ENCODE results near the gene AP3D1.
"Not testable (repeated sequence)": the region's sequence is repeated elsewhere in the genome, so short reads cannot be mapped to it uniquely, and the experiment has no call there.

AP3D1 gene

DNA sequence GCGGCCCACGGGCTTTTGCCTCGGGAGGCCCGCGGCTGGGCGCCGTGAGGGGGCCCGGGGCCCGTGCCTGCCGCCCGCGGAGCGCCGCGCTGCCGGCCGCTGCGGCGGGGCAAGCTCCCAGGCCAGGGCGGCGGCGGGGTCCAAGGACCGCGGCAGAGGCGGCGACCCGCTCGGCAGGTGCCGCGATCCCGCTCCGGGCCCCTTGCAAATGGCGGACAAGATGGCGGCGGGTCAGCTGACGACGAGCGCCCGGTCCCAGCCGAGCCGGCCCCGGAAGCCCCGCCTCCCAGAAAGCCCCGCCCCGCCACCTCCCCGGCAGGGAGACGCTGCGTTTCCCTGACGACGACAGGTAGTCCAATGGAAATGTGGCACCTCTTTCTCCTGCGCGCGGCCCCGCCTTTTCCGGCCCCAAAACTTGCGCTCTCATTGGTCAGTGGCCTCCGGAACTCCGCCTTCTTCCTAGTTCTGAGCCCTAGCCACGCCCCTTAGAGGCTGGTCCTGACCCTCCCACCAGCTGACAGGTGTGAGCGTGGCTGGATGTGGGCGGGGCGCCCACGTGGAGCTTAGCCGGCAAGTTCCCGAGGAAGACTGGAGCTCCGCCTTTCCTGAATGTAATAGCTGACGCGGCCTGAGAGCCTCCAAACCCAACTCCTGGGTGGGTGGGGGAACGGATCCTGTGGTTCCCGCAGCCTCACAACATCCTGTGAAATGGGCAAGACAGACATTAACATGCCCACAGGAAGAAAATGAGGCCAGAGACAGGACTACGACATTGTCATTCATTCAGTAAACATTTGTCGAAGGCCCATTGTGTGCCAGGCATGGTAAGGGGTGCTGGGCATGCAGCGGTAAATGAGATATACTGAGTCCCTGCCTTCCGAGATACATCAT is at the start of gene AP3D1:
Gene AP3D1 (minus strand): TSS at position 228 of the 891 bp plus-strand sequence. CDS start 232 bp downstream, outside the sequence.
- peak; percentile 99 for DNase-seq (ENCODE audit: low spot score)

GRCh38 chr19:2200624-2201294 is 49.4 kb upstream of the AP3D1 start:
- DNase-seq (ENCODE audit: low spot score): not testable (repeated sequence)

DNA sequence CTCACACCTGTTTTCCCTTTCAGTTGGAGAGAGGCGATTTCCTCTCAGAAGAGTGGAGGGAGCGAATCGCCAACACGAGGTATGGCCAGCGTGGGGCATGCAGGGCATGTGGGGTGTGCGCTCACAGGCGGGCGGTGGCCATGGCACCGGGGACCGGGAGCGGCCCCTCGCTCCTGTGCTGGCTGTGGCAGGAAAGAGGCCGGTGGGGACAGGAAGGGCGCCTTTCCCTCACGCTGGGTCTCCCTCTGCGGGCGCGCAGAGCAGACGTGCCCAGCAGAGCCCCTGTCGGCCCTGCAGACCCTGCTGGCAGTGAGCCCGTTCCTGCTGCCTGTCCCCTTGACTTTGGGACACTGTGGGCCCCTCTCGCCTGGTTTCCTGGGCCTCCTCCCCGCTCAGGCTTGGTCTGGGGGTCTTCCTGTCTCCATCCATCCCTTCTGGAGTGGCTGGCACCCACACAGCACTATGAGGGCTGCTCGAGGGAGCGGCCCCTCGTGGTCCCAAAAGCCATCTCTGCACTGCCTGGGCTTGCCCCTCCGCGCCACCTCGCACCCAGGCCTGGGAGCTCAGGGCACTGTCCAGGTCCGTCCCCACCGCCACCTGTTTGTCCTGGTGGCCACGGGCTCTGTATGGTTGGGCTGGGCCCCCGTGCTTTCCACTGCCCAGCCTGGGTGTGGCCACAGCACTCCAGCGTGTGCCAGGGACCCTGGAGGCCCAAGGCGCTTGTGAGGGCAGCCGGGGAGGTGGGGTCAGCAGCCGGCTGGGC is 48.7 kb upstream of the AP3D1 start:
- DNase-seq (ENCODE audit: low spot score): no peak

- DNase-seq (ENCODE audit: low spot score): no peak
Measured at GRCh38 chr19:2199215-2199614, 47.8 kb upstream of the AP3D1 start.

DNA sequence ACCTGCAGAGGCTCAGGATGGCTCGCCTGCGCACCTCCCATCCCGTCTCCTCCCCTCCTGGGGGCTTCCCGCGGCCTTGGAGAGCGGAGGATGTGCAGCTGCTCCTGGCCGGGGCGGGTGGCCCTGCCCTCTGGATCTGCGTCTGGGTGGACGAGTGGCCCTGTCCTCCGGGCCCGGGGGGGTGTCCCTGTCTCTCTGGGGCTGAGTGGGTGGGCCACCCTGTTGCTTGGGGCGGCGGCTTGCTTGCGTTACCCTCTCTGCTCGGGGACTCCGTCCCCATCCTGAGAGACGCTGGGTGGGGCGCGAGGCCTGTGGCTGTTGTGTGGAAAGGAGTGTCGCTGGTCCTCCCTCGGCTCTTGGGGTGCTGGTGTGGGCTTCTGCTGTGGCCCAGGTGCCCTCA is 47.0 kb upstream of the AP3D1 start:
- no peak for DNase-seq (ENCODE audit: low spot score)

GRCh38 chr19:2197270-2197669 is 45.9 kb upstream of the AP3D1 start:
- DNase-seq (ENCODE audit: low spot score): no peak

GRCh38 chr19:2195914-2196313 is 44.5 kb upstream of the AP3D1 start:
- no peak for DNase-seq (ENCODE audit: low spot score)

- no peak for DNase-seq (ENCODE audit: low spot score)
Measured at GRCh38 chr19:2195361-2195760, 44.0 kb upstream of the AP3D1 start.

DNA sequence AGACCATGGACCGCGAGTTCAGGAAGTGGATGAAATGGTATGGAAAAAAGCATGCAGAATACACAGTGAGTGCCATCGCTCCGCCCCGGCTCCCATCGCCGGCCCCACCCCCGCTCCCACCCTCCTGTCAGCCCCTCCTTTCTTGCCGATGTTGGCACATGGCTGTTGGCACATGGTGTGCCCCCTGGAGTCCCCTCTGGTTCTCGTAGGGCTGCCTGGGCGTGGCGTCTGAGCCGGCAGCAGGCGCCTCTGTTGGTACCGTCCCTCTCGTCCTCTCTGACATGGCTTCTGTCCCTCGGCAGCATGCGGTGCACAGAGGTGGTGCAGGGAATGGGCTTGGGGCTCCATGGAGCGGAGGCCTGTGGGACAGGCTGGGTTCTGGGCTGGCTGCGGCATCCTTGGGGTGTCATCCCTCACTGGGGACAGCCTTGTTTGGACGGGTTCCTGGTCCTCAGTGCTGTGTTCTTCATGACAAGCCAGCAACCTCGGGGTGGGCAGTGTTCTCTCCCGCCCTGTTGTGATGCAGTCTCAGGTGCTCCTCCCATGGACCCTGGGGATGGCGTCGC is 43.2 kb upstream of the AP3D1 start:
- no peak for DNase-seq (ENCODE audit: low spot score)

GRCh38 chr19:2193807-2194206 is 42.4 kb upstream of the AP3D1 start:
- DNase-seq (ENCODE audit: low spot score): no peak

- DNase-seq (ENCODE audit: low spot score): no peak
Measured at GRCh38 chr19:2192862-2193261, 41.5 kb upstream of the AP3D1 start.

- no peak for DNase-seq (ENCODE audit: low spot score)
Measured at GRCh38 chr19:2191456-2192310, 40.3 kb upstream of the AP3D1 start.

DNA sequence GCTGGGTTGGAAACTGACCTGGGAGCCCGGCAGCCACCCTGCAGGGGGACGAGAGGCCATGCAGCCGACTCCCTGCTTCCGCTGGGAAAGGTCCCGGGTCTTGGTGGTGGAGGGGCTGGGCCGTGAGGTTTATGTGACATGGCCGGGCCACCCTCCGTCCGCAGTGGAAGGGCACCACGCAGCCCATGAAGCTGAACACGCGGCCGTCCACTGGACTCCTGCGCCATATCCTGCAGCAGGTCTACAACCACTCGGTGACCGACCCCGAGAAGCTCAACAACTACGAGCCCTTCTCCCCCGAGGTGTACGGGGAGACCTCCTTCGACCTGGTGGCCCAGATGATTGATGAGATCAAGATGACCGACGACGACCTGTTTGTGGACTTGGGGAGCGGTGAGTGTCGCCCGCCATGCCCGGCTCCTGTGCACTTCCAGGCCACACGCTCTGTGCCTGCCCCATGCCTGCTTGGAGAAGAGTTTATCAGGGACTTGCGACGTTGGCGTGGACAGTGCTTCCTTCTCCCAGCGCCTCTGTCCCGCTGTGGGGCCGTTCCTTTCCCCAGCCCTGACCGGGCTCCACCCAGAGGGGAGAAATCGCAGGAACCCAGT is 39.6 kb upstream of the AP3D1 start:
- DNase-seq (ENCODE audit: low spot score): no peak

DNA sequence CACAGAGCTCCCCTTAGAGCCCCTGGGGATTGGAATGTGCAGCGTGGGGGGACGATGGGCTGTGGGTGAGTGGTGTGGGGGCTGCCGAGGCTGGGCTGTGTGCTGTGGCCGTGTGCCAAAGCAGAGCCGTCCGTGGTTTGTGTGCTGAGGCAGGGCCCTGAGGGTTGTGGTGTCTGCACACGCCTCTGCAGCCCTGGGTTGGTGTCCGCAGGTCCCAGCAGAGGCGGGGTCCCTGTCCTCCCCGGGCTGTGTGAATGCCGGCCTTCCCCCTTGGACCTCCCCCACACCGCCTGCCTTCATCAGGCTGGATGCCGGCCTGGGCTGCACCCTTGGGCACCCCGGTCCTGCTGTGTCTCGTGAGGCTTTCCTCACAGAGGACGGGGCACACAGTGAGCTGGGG is 38.5 kb upstream of the AP3D1 start:
- no peak for DNase-seq (ENCODE audit: low spot score)

- peak; percentile 38 for DNase-seq (ENCODE audit: low spot score)
Measured at GRCh38 chr19:2188708-2189385, 37.5 kb upstream of the AP3D1 start.

GRCh38 chr19:2187159-2187558 is 35.8 kb upstream of the AP3D1 start:
- DNase-seq (ENCODE audit: low spot score): no peak

GRCh38 chr19:2186071-2186846 is 34.9 kb upstream of the AP3D1 start:
- peak; percentile 99 for DNase-seq (ENCODE audit: low spot score)

DNA sequence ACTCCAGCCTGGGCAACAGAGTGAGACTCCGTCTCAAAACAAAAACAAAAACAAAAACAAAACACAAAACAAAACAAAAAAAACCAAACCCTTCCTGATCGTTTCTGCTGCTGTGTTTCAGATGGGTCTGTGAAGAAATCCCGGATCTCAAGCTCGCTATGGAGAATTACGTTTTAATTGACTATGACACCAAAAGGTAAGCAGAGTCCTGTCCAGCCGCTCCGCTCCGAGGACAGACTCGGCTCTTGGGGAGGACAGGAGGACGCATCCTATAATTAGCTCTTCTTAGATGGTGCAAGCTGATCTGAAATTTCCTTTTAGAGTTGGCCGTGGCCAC is 34.3 kb upstream of the AP3D1 start:
- DNase-seq (ENCODE audit: low spot score): no peak

DNA sequence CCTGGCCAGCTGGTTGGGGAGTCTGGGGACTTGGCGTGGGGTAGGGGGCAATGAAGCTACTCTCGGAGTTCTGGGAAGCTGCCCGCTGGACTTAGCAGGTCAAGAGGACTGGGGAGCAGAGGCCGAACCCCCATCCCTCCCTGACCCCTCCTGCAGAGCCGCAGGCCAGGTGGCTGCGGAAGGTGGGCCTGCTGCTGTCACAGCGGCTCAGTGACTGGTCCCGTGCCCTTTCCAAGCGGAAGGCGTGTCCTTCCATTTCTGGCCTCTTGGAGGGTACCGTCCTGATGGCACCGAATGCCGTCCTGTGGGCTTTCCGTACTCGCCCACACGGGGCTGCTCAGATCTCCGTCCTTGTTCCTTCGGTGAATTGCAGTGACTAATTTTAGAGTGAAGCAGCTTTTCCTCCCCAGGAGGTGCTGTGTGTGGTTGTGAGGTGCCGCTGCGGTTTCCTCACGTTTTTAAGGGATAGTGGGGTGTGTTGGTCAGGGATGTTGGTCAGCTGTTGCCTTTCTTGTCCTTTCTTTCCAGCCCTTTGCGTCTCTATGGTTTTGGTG is 33.1 kb upstream of the AP3D1 start:
- DNase-seq (ENCODE audit: low spot score): no peak
